CD1c-positive myeloid dendritic cell (primary cell): ENCODE data around the gene TBCEL.
"Not testable (repeated sequence)": the region's sequence is repeated elsewhere in the genome, so short reads cannot be mapped to it uniquely, and the experiment has no call there.

Experiments used
- DNase-seq: peaks from one replicate; pipeline ENCODE4 v3.0.0-alpha.2; 2016; ENCODE audit errors: extremely low spot score

Gene TBCEL

GRCh38 chr11:121023848-121024751 lies at the start of gene TBCEL:
Gene TBCEL, plus strand, starts transcription at chr11:121024102. Its CDS starts 21,589 bp downstream, at chr11:121045691.
- DNase-seq = peak; percentile 59

GRCh38 chr11:120974466-120974865 lies 49.4 kb upstream of the TBCEL start:
- no peak for DNase-seq

- no peak for DNase-seq
Observed at GRCh38 chr11:120974965-120975364, 48.9 kb upstream of the TBCEL start.

GRCh38 chr11:120977266-120978137 lies 46.4 kb upstream of the TBCEL start:
- DNase-seq = no peak

- DNase-seq = no peak
Observed at GRCh38 chr11:120978701-120979100, 45.2 kb upstream of the TBCEL start.

GRCh38 chr11:120985718-120986569 lies 38.0 kb upstream of the TBCEL start:
- peak; percentile 41 for DNase-seq

GRCh38 chr11:120988603-120989002 lies 35.3 kb upstream of the TBCEL start:
- DNase-seq = no peak

- no peak for DNase-seq
Observed at GRCh38 chr11:120991830-120992686, 31.8 kb upstream of the TBCEL start.

GRCh38 chr11:120994091-120994859 lies 29.6 kb upstream of the TBCEL start:
- DNase-seq = no peak

GRCh38 chr11:120995184-120995583 lies 28.7 kb upstream of the TBCEL start:
- DNase-seq = no peak

- no peak for DNase-seq
Observed at GRCh38 chr11:120996973-120997372, 26.9 kb upstream of the TBCEL start.

GRCh38 chr11:120998581-120998980 lies 25.3 kb upstream of the TBCEL start:
- no peak for DNase-seq

- no peak for DNase-seq
Observed at GRCh38 chr11:121004206-121004840, 19.6 kb upstream of the TBCEL start.

- DNase-seq = no peak
Observed at GRCh38 chr11:121006922-121007321, 17.0 kb upstream of the TBCEL start.

GRCh38 chr11:121008551-121008950 lies 15.4 kb upstream of the TBCEL start:
- no peak for DNase-seq

GRCh38 chr11:121012091-121012490 lies 11.8 kb upstream of the TBCEL start:
- DNase-seq = no peak

- DNase-seq = no peak
Observed at GRCh38 chr11:121018746-121019145, 5.2 kb upstream of the TBCEL start.

- DNase-seq = not testable (repeated sequence)
Observed at GRCh38 chr11:121021718-121022117, 2.2 kb upstream of the TBCEL start.

GRCh38 chr11:121024989-121025388 lies 1.1 kb downstream of the TBCEL start:
- DNase-seq = no peak
